HEK293 (cell line): ENCODE results near the gene DES.

ENCODE experiments used
- CTCF ChIA-PET: fragments of 350-600 bp; formaldehyde crosslinking; extraction: SDS; loops from one replicate; lab custom pipeline; 2021; ENCODE audit warnings: antibody characterized with exemption; lab: Yijun Ruan, JAX
- POLR2A ChIA-PET: fragments of 300-600 bp; formaldehyde crosslinking; extraction: SDS; loops from one replicate; lab custom pipeline; 2020; ENCODE audit warnings: antibody characterized with exemption, inconsistent platforms; lab: Yijun Ruan, JAX
- H3K27ac ChIP-seq: fragments of 200-500 bp; sonication (Bioruptor generic); 2 replicates; pipeline ENCODE4 v1.5.1; 2014; ENCODE audit warnings: low read depth, low read length, control low read depth, inconsistent platforms; ENCODE audit errors: extremely low read depth
- H3K36me3 ChIP-seq, 2 experiments: fragments of 200-500 bp in 1 of 2; sonication (Bioruptor generic) in 1 of 2; 1 replicate in 1 of 2; 2 replicates in 1 of 2; pipeline ENCODE4 v1.5.1; 2014 to 2017; ENCODE audit warnings: inconsistent platforms in 2 of 2, low read length in 2 of 2; ENCODE audit not compliant: control insufficient read depth in 2 of 2, insufficient read depth in 1 of 2
- H3K4me1 ChIP-seq: fragments of 200-500 bp; sonication (Bioruptor generic); 2 replicates; pipeline ENCODE4 v1.5.1; 2014; ENCODE audit warnings: mild to moderate bottlenecking, low read length, inconsistent platforms; ENCODE audit not compliant: control insufficient read depth, insufficient read depth
- H3K4me3 ChIP-seq: 2 replicates; pipeline ENCODE4 v1.5.1; 2011; ENCODE audit warnings: low read depth, mild to moderate bottlenecking, control low read depth, low read length, moderate library complexity
- H3K9me3 ChIP-seq: fragments of 200-500 bp; sonication (Bioruptor generic); 2 replicates; pipeline ENCODE4 v1.5.1; 2014; ENCODE audit warnings: low read depth, low read length, inconsistent platforms; ENCODE audit not compliant: control insufficient read depth, insufficient read depth
- CTCF ChIP-seq: fragments of 450-650 bp; formaldehyde crosslinking; IDR thresholded peaks from 2 replicates; pipeline ENCODE4 v1.5.1; 2016; ENCODE audit warnings: missing biosample characterization, missing genetic modification characterization
- KLF8 ChIP-seq: fragments of 450-650 bp; formaldehyde crosslinking; IDR thresholded peaks from 2 replicates; pipeline ENCODE4 v1.5.1; 2016; ENCODE audit warnings: missing biosample characterization, missing genetic modification characterization
- SCRT1 ChIP-seq: fragments of 450-650 bp; formaldehyde crosslinking; IDR thresholded peaks from 2 replicates; pipeline ENCODE4 v1.5.1; 2016; ENCODE audit warnings: missing biosample characterization, missing genetic modification characterization, borderline replicate concordance
- SETDB1 ChIP-seq: IDR thresholded peaks from one replicate; pipeline ENCODE4 v1.6.1; 2017; ENCODE audit warnings: mild to moderate bottlenecking, low read length, moderate library complexity, mixed read lengths; ENCODE audit not compliant: insufficient read length
- SP7 ChIP-seq: fragments of 450-650 bp; formaldehyde crosslinking; IDR thresholded peaks from 2 replicates; pipeline ENCODE4 v1.5.1; 2016; ENCODE audit warnings: missing biosample characterization, missing genetic modification characterization
- YY1 ChIP-seq: fragments of 450-650 bp; formaldehyde crosslinking; IDR thresholded peaks from 2 replicates; pipeline ENCODE4 v1.5.1; 2018; ENCODE audit warnings: missing biosample characterization, missing genetic modification characterization
- ZBTB8A ChIP-seq: fragments of 450-650 bp; formaldehyde crosslinking; IDR thresholded peaks from 2 replicates; pipeline ENCODE4 v1.5.1; 2016; ENCODE audit warnings: missing biosample characterization, missing genetic modification characterization
- ZNF114 ChIP-seq: fragments of 450-650 bp; formaldehyde crosslinking; IDR thresholded peaks from 2 replicates; pipeline ENCODE4 v1.5.0; 2017; ENCODE audit warnings: missing biosample characterization, missing genetic modification characterization
- ZNF148 ChIP-seq: fragments of 450-650 bp; formaldehyde crosslinking; IDR thresholded peaks from 2 replicates; pipeline ENCODE4 v1.5.0; 2017; ENCODE audit warnings: missing biosample characterization, missing genetic modification characterization, borderline replicate concordance
- ZNF366 ChIP-seq: fragments of 450-650 bp; formaldehyde crosslinking; conservative IDR thresholded peaks from 2 replicates; pipeline ENCODE4 v1.5.1; 2016; ENCODE audit warnings: missing biosample characterization, missing genetic modification characterization
- ZNF510 ChIP-seq: fragments of 450-650 bp; formaldehyde crosslinking; IDR thresholded peaks from 2 replicates; pipeline ENCODE4 v1.5.1; 2018; ENCODE audit warnings: mild to moderate bottlenecking, missing genetic modification characterization, missing biosample characterization; ENCODE audit not compliant: insufficient replicate concordance
- ZNF560 ChIP-seq: fragments of 450-650 bp; formaldehyde crosslinking; IDR thresholded peaks from 2 replicates; pipeline ENCODE4 v1.5.1; 2017; ENCODE audit warnings: missing biosample characterization, missing genetic modification characterization, borderline replicate concordance
- ZNF621 ChIP-seq: fragments of 450-650 bp; formaldehyde crosslinking; IDR thresholded peaks from 2 replicates; pipeline ENCODE4 v1.5.1; 2017; ENCODE audit warnings: missing biosample characterization, missing genetic modification characterization
- ZNF654 ChIP-seq: fragments of 450-650 bp; formaldehyde crosslinking; IDR thresholded peaks from 2 replicates; pipeline ENCODE4 v1.5.1; 2016; ENCODE audit warnings: low read depth, missing biosample characterization, missing genetic modification characterization
- TF ChIP-seq, protein P1 (sequence below): fragments of 450-650 bp; formaldehyde crosslinking; IDR thresholded peaks from 2 replicates; pipeline ENCODE4 v1.5.1; 2016; ENCODE audit warnings: missing biosample characterization, missing genetic modification characterization
- TF ChIP-seq, protein P2 (sequence below): fragments of 450-650 bp; formaldehyde crosslinking; IDR thresholded peaks from 2 replicates; pipeline ENCODE4 v1.5.1; 2016; ENCODE audit warnings: missing biosample characterization, missing genetic modification characterization, borderline replicate concordance
- TF ChIP-seq, protein P3 (sequence below): fragments of 450-650 bp; formaldehyde crosslinking; IDR thresholded peaks from 2 replicates; pipeline ENCODE4 v1.5.1; 2016; ENCODE audit warnings: missing biosample characterization, missing genetic modification characterization
- TF ChIP-seq, protein P4 (sequence below): fragments of 450-650 bp; formaldehyde crosslinking; IDR thresholded peaks from 2 replicates; pipeline ENCODE4 v1.5.1; 2017; ENCODE audit warnings: missing biosample characterization, missing genetic modification characterization

DES gene

GRCh38 chr2:219429958-219430606 lies 11.9 kb downstream of the DES start:
- Histone ChIP-seq H3K4me3 (no peak overlapping the region), H3K9me3 (no peaks in the 10 kb centered on the region), H3K4me1 (no peaks in the 10 kb centered on the region), H3K36me3 (no peaks in the 10 kb centered on the region), H3K27ac (no peak overlapping the region)
- TF ChIP-seq ZNF114 = no peak
- no peak for TF ChIP-seq KLF8 (tag by site-specific recombination)
- TF ChIP-seq ZNF510 (tag by site-specific recombination) = no peak
- TF ChIP-seq SP7 (tag by site-specific recombination) = no peak
- CTCF ChIA-PET = interaction anchor here (0.6 to 4.2 kb wide), 11 partner anchors 9 to 1843 kb away, joined by 3 to 20 read pairs (median 4); no protein-coding TSS in a partner anchor
- POLR2A ChIA-PET = interaction anchor here (0.7 kb wide), 2 partner anchors 46 to 595 kb away, joined by 4 read pairs; no protein-coding TSS in a partner anchor

DNA sequence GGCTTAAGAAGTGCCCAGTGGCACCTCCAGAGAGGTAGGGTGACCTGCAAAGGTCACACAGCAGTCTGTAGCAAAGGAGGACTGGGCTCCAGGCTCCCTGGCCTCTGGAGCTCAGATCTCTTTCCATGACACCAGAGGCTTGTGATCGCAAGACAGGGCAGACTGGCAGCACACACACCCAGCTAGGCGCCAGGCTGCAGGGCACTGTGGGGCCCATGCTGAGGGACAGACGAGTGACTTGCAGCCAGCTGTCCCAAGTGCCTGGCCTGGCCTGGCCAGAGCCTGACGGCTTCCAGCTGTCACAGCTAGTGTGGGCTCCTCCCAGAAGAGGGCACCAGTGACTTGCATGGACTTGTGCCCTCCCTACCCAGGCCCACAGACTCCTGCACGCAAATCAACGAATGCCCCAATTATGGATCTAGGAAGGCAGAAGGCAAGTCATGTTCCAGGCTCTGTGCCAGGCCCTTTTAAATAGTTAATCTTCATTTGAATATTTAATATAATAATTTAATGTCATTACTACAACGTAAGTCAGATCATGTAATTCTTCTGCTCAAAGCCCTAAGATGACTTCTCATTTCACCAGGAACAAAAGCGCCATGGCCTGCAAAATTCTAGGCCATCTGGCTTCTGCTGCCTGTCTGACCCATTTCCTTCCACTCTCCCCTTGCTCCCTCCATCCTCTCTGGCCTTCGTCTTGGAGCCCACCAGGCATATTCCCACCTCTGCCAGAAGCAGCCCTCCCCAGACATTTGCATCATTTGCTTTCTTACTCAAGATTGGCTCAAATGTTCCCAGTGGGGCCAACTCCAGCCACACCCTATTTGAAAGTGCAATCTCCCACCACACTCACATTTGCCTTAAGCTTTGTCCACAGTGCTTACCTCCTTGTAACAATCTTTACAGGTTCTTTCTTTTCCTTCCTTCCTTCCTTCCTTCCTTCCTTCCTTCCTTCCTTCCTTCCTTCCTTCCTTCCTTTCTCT lies 12.7 kb downstream of the DES start:
- ChIA-PET CTCF (interaction anchor here (0.6 to 4.2 kb wide), 13 partner anchors 8 to 1842 kb away, joined by 3 to 20 read pairs (median 4); partner anchors contain the start of gene DNAJB2), POLR2A (interaction anchor here (0.7 kb wide), 1 partner anchor 45 kb away, joined by 4 read pairs; no protein-coding TSS in a partner anchor)
- no peak overlapping the region for H3K27ac ChIP-seq
- H3K9me3 ChIP-seq = no peaks in the 10 kb centered on the region
- no peaks in the 10 kb centered on the region for H3K36me3 ChIP-seq
- no peaks in the 10 kb centered on the region for H3K4me1 ChIP-seq
- H3K4me3 ChIP-seq = no peak overlapping the region
- TF ChIP-seq, protein P1, sequence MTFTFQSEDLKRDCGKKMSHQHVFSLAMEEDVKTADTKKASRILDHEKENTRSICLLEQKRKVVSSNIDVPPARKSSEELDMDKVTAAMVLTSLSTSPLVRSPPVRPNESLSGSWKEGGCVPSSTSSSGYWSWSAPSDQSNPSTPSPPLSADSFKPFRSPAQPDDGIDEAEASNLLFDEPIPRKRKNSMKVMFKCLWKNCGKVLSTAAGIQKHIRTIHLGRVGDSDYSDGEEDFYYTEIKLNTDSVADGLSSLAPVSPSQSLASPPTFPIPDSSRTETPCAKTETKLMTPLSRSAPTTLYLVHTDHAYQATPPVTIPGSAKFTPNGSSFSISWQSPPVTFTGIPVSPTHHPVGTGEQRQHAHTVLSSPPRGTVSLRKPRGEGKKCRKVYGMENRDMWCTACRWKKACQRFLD (tag by site-specific recombination) = no peak
- TF ChIP-seq CTCF = peak; percentile 73; the same call in 1 of the 2 replicates
- TF ChIP-seq, protein P2, sequence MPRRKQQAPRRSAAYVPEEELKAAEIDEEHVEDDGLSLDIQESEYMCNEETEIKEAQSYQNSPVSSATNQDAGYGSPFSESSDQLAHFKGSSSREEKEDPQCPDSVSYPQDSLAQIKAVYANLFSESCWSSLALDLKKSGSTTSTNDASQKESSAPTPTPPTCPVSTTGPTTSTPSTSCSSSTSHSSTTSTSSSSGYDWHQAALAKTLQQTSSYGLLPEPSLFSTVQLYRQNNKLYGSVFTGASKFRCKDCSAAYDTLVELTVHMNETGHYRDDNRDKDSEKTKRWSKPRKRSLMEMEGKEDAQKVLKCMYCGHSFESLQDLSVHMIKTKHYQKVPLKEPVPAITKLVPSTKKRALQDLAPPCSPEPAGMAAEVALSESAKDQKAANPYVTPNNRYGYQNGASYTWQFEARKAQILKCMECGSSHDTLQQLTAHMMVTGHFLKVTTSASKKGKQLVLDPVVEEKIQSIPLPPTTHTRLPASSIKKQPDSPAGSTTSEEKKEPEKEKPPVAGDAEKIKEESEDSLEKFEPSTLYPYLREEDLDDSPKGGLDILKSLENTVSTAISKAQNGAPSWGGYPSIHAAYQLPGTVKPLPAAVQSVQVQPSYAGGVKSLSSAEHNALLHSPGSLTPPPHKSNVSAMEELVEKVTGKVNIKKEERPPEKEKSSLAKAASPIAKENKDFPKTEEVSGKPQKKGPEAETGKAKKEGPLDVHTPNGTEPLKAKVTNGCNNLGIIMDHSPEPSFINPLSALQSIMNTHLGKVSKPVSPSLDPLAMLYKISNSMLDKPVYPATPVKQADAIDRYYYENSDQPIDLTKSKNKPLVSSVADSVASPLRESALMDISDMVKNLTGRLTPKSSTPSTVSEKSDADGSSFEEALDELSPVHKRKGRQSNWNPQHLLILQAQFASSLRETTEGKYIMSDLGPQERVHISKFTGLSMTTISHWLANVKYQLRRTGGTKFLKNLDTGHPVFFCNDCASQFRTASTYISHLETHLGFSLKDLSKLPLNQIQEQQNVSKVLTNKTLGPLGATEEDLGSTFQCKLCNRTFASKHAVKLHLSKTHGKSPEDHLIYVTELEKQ (tag by site-specific recombination) = no peak
- TF ChIP-seq YY1 (tag by site-specific recombination) = no peak
- peak; percentile 22 for TF ChIP-seq ZNF654
- TF ChIP-seq SCRT1 (tag by site-specific recombination) = no peak
- no peak for TF ChIP-seq SETDB1
- TF ChIP-seq ZNF560 = no peak
- TF ChIP-seq ZNF621 (tag by site-specific recombination) = no peak
- TF ChIP-seq ZNF366 (tag by site-specific recombination) = peak; percentile 49
- peak; percentile 84 for TF ChIP-seq ZBTB8A (tag by site-specific recombination)
- TF ChIP-seq, protein P3, sequence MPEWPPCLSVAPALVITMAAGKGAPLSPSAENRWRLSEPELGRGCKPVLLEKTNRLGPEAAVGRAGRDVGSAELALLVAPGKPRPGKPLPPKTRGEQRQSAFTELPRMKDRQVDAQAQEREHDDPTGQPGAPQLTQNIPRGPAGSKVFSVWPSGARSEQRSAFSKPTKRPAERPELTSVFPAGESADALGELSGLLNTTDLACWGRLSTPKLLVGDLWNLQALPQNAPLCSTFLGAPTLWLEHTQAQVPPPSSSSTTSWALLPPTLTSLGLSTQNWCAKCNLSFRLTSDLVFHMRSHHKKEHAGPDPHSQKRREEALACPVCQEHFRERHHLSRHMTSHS (tag by site-specific recombination) = no peak
- TF ChIP-seq, protein P4, sequence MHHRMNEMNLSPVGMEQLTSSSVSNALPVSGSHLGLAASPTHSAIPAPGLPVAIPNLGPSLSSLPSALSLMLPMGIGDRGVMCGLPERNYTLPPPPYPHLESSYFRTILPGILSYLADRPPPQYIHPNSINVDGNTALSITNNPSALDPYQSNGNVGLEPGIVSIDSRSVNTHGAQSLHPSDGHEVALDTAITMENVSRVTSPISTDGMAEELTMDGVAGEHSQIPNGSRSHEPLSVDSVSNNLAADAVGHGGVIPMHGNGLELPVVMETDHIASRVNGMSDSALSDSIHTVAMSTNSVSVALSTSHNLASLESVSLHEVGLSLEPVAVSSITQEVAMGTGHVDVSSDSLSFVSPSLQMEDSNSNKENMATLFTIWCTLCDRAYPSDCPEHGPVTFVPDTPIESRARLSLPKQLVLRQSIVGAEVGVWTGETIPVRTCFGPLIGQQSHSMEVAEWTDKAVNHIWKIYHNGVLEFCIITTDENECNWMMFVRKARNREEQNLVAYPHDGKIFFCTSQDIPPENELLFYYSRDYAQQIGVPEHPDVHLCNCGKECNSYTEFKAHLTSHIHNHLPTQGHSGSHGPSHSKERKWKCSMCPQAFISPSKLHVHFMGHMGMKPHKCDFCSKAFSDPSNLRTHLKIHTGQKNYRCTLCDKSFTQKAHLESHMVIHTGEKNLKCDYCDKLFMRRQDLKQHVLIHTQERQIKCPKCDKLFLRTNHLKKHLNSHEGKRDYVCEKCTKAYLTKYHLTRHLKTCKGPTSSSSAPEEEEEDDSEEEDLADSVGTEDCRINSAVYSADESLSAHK = no peak
- no peak for TF ChIP-seq ZNF148 (tag by site-specific recombination)
